ENCODE results near the gene PI4K2B. TPM values are rescaled to one million over a fixed set of nuclear protein-coding genes. Genes with fewer than 3 reads are reported as not detected.

PI4K2B gene
- total and polyA plus RNA-seq, 2 of the 8 experiments (the other 6 are each of a cell fraction or from before 2014, with no cell fraction given) = 3.0 to 16.2 TPM

GRCh38 chr4:25312496-25313200 lies 78.8 kb downstream of the PI4K2B start, which contains the start of gene ZCCHC4 (continued):
- peak; percentile 98 for TF ChIP-seq YY1 (IDR thresholded peaks at IDR 0.05; ENCODE audit: low read depth, low read length)

Data from H1 (cell line).